Astrocyte (in vitro differentiated cells and primary cell): Measurements from ENCODE around the gene GDF2.

Experiments
- CTCF ChIP-seq: IDR thresholded peaks from 2 replicates; pipeline ENCODE4 v1.5.1; 2011; ENCODE audit warnings: low read depth, mild to moderate bottlenecking, inconsistent platforms, low read length, moderate library complexity; ENCODE audit not compliant: insufficient read depth
- EZH2 ChIP-seq: IDR thresholded peaks from 2 replicates; pipeline ENCODE4 v1.6.1; 2012; ENCODE audit warnings: mild to moderate bottlenecking, low read length, inconsistent platforms; ENCODE audit not compliant: insufficient read depth

GRCh38 chr10:47307381-47307780 lies 14.9 kb upstream of the GDF2 start:
- TF ChIP-seq CTCF: no peak
- TF ChIP-seq EZH2: no peak
